K562 (cell line): ENCODE data around the gene AK4. TPM values are rescaled to one million over a fixed set of nuclear protein-coding genes. Genes with fewer than 3 reads are reported as not detected.

Source experiments
- ATAC-seq: fragments of 200-7000 bp; cut with Tn5 transposase; 3 replicates; pipeline ENCODE4 v1.9.1; 2020; ENCODE audit warnings: moderate library complexity
- BruUV-seq: library from RNA; stranded (reverse); fragments of 400-500 nt; replicated peaks from 2 replicates; lab custom pipeline; 2021; lab: Mats Ljungman, UMichigan
- CTCF ChIA-PET: fragments of 300-600 bp; formaldehyde crosslinking; extraction: SDS; loops from one replicate; lab custom pipeline; 2021; ENCODE audit warnings: low intra/inter-chr PET ratio; lab: Yijun Ruan, JAX
- POLR2A ChIA-PET: fragments of 300-600, 350-650 bp; sonication (Branson Sonifier 250); formaldehyde crosslinking; extraction: SDS; loops from one replicate; lab custom pipeline; 2021; ENCODE audit warnings: antibody characterized with exemption, inconsistent platforms; lab: Yijun Ruan, JAX
- DNase-seq, 4 experiments: peaks; one replicate each; pipeline versions ENCODE4 v3.0.0 to v3.0.0-alpha.2; 2011 to 2018; ENCODE audit warnings: low spot score in 3 of 4, mixed read lengths in 3 of 4; ENCODE audit errors: extremely low read depth in 1 of 4
- FAIRE-seq: peaks from 2 replicates; lab custom pipeline; 2011; peaks lifted over from hg19 to GRCh38; lab: Jason Lieb, UNC
- H2AFZ ChIP-seq: 2 replicates; pipeline ENCODE4 v1.6.0; 2011; ENCODE audit warnings: low read depth, low read length, control low read depth, inconsistent platforms
- H3K27ac ChIP-seq: fragments of 200-600 bp; 3 replicates; pipeline ENCODE4 v1.8.0; 2011; ENCODE audit warnings: low read depth, mild to moderate bottlenecking, control low read depth, inconsistent platforms, low read length, moderate library complexity, mixed read lengths; ENCODE audit errors: extremely low read depth
- H3K27me3 ChIP-seq, 2 experiments: fragments of 300-600 bp in 1 of 2; 2 replicates in 1 of 2; 3 replicates in 1 of 2; pipeline versions ENCODE4 v1.6.0 to v1.8.0; 2011; ENCODE audit warnings: inconsistent platforms in 2 of 2, low read length in 2 of 2, mild to moderate bottlenecking in 1 of 2, mixed read lengths in 1 of 2, moderate library complexity in 1 of 2; ENCODE audit not compliant: control insufficient read depth in 2 of 2, insufficient read depth in 2 of 2
- H3K36me3 ChIP-seq: fragments of 300-600 bp; 3 replicates; pipeline ENCODE4 v1.8.0; 2011; ENCODE audit warnings: mild to moderate bottlenecking, low read length, inconsistent platforms; ENCODE audit not compliant: control insufficient read depth, insufficient read depth
- H3K4me1 ChIP-seq, 2 experiments: fragments of 200-600 bp in 1 of 2; replicated peaks in 1 of 2; 2 replicates in 1 of 2; 3 replicates in 1 of 2; pipeline versions ENCODE4 v1.5.1 to v1.8.0; 2011; ENCODE audit warnings: inconsistent platforms in 2 of 2, low read length in 2 of 2, mild to moderate bottlenecking in 1 of 2, mixed read lengths in 1 of 2, moderate library complexity in 1 of 2; ENCODE audit not compliant: control insufficient read depth in 2 of 2, insufficient read depth in 2 of 2
- H3K4me2 ChIP-seq: 2 replicates; pipeline ENCODE4 v1.6.1; 2011; ENCODE audit warnings: low read length, control low read depth, inconsistent platforms, mixed read lengths; ENCODE audit not compliant: insufficient read depth
- H3K4me3 ChIP-seq: fragments of 200-600 bp; sonication (generic), shearing (Covaris generic); 2 replicates; pipeline ENCODE4 v1.5.1; 2016; ENCODE audit warnings: control low read depth, inconsistent platforms
- H3K79me2 ChIP-seq: fragments of 200-600 bp; 3 replicates; pipeline ENCODE4 v1.8.0; 2011; ENCODE audit warnings: low read length, inconsistent platforms; ENCODE audit not compliant: control insufficient read depth, insufficient read depth
- H3K9ac ChIP-seq, 2 experiments: 2 replicates each; pipeline versions ENCODE4 v1.6.0 to v1.6.1; 2011; ENCODE audit warnings: low read depth in 2 of 2, low read length in 2 of 2, control low read depth in 1 of 2, inconsistent platforms in 1 of 2, mild to moderate bottlenecking in 1 of 2, mixed read lengths in 1 of 2; ENCODE audit not compliant: insufficient read depth in 1 of 2
- H3K9me1 ChIP-seq: one replicate; pipeline ENCODE4 v1.6.0; 2011; ENCODE audit warnings: inconsistent platforms, mild to moderate bottlenecking, low read length, moderate library complexity; ENCODE audit not compliant: control insufficient read depth, insufficient read depth
- H3K9me3 ChIP-seq: replicated peaks from 2 replicates; pipeline ENCODE4 v1.5.1; 2011; ENCODE audit warnings: low read depth, low read length, inconsistent platforms; ENCODE audit not compliant: control insufficient read depth, insufficient read depth
- H4K20me1 ChIP-seq: replicated peaks from 2 replicates; pipeline ENCODE4 v1.6.1; 2011; ENCODE audit warnings: low read length, inconsistent platforms, mixed read lengths; ENCODE audit not compliant: control insufficient read depth, insufficient read depth
- ATF3 ChIP-seq, 2 experiments: fragments of 450-650 bp in 1 of 2; sonication (generic) in 1 of 2; formaldehyde crosslinking in 1 of 2; IDR thresholded peaks in 1 of 2; conservative IDR thresholded peaks in 1 of 2; 2 replicates each; pipeline versions ENCODE4 v1.6.1 to v1.8.1; 2016 to 2023; ENCODE audit warnings: mild to moderate bottlenecking in 2 of 2, moderate library complexity in 2 of 2, inconsistent platforms in 1 of 2, missing genetic modification reagents in 1 of 2
- C11orf30 ChIP-seq: fragments of 450-650 bp; IDR thresholded peaks from 2 replicates; pipeline ENCODE4 v1.6.1; 2016; ENCODE audit warnings: low read depth, mild to moderate bottlenecking
- DEAF1 ChIP-seq: fragments of 450-650 bp; formaldehyde crosslinking; IDR thresholded peaks from 2 replicates; pipeline ENCODE4 v1.4.0; 2020; ENCODE audit warnings: mild to moderate bottlenecking, moderate library complexity
- MAFF ChIP-seq: IDR thresholded peaks from 2 replicates; pipeline ENCODE4 v1.6.1; 2012; ENCODE audit warnings: low read length, improper control_type of control experiment
- MAFG ChIP-seq: fragments of 450-650 bp; conservative IDR thresholded peaks from 2 replicates; pipeline ENCODE4 v1.6.1; 2016; ENCODE audit warnings: missing genetic modification characterization, missing compliant biosample characterization
- MAFK ChIP-seq: IDR thresholded peaks from 2 replicates; pipeline ENCODE4 v1.6.1; 2011; ENCODE audit warnings: low read length, improper control_type of control experiment
- MITF ChIP-seq: IDR thresholded peaks from 2 replicates; pipeline ENCODE4 v1.6.1; 2014; ENCODE audit warnings: antibody characterized with exemption
- SMARCE1 ChIP-seq: fragments of 450-650 bp; IDR thresholded peaks from 2 replicates; pipeline ENCODE4 v1.7.1; 2016; ENCODE audit warnings: mild to moderate bottlenecking
- ZBTB8A ChIP-seq: fragments of 450-650 bp; IDR thresholded peaks from 2 replicates; pipeline ENCODE4 v1.6.1; 2018; ENCODE audit warnings: mild to moderate bottlenecking, moderate library complexity; ENCODE audit not compliant: partially characterized antibody
- ZNF316 ChIP-seq: fragments of 450-650 bp; IDR thresholded peaks from 2 replicates; pipeline ENCODE4 v1.6.1; 2016
- ZNF780A ChIP-seq: fragments of 250-450 bp; sonication (Bioruptor Pico); IDR thresholded peaks from 2 replicates; pipeline ENCODE4 v1.5.0; 2021; ENCODE audit warnings: mild to moderate bottlenecking
- WGBS: fragments of 100-300 bp; shearing (Covaris generic); methylation state at CpG from one replicate; pipeline ENCODE4 v1.1.6; 2016; ENCODE audit warnings: low coverage, mixed read lengths; ENCODE audit not compliant: insufficient coverage; ENCODE audit errors: missing lambda C conversion rate; 5-methylcytosine and 5-hydroxymethylcytosine counted together
- in situ Hi-C: fragments of 300-500 bp; cut with MboI; formaldehyde crosslinking; loops from 4 replicates; pipeline ENCODE4 v1.15.0; 2018; ENCODE audit warnings: inconsistent platforms, mixed read lengths
- intact Hi-C: fragments of 100-400 bp; cut with micrococcal nuclease; formaldehyde crosslinking; loops from 2 replicates; pipeline ENCODE4 v1.14.2; 2022
- polyA plus RNA-seq, 8 experiments: library from polyadenylated mRNA; depleted of rRNA in 4 of 8; stranded (reverse) in 5 of 8; unstranded in 3 of 8; fragments of >200 nt; fragmentation: Nextera tagmentation in 2 of 8; fragmentation: Illumina TruSeq in 1 of 8; extraction: Ambion mirVana in 2 of 8; extraction: Trizol in 1 of 8; gene quantifications; 2 replicates each; pipeline versions ENCODE4 v1.2.1 to v1.2.3, GENCODE V29; 2011 to 2014; ENCODE audit warnings: inconsistent platforms in 1 of 8, missing spikeins in 1 of 8
- total RNA-seq, 7 experiments: library from RNA; depleted of rRNA in 6 of 7; stranded (reverse); fragments of >200 nt in 6 of 7; fragmentation: Illumina TruSeq in 2 of 7; extraction: Trizol in 2 of 7; gene quantifications; 2 replicates each; pipeline versions ENCODE4 v1.2.1 to v1.2.3, GENCODE V29; 2011 to 2021; ENCODE audit warnings: low replicate concordance in 1 of 7

AK4 gene
- total and polyA plus RNA-seq, 9 of the 15 experiments (the other 6 are each of a cell fraction or from before 2014, with no cell fraction given), result 10.4 to 96.6 (median 21.5) TPM

GRCh38 chr1:65276197-65276939, 128.4 kb downstream of the AK4 start:
- intact Hi-C loops (loop anchor here (2.0 kb wide), 1 partner anchor 20 kb away; no protein-coding TSS in a partner anchor), in situ Hi-C loops (no loop called here)
- ATAC-seq, result peak; percentile 7
- ChIA-PET CTCF (no interaction called here), POLR2A (interaction anchor here (0.6 to 2.0 kb wide), 6 partner anchors 13 to 128 kb away, joined by 3 to 5 read pairs (median 4); partner anchors contain the start of gene AK4)
- WGBS, result 13% methylated on average over 1 of the region's 1 CpG
- no TSS peak for BruUV-seq
- no peak for DNase-seq
- no peaks in the 10 kb centered on the region for H4K20me1 ChIP-seq
- H3K27me3 ChIP-seq, result no peaks in the 10 kb centered on the region
- H3K27ac ChIP-seq, result peak overlapping the region; percentile 62
- no peak overlapping the region for H2AFZ ChIP-seq
- peaks cover 99% of the 10 kb centered on the region for H3K79me2 ChIP-seq
- H3K9me3 ChIP-seq, result no peaks in the 10 kb centered on the region
- H3K4me1 ChIP-seq, result peaks cover 12 to 48% of the 10 kb centered on the region in 2 experiments
- peak overlapping the region; percentile 50; the same call in 1 of the 2 replicates for H3K4me2 ChIP-seq
- H3K4me3 ChIP-seq, result no peak overlapping the region
- H3K9me1 ChIP-seq, result no peaks in the 10 kb centered on the region
- peaks cover 18% of the 10 kb centered on the region for H3K36me3 ChIP-seq
- peak overlapping the region; percentile 42 to 61; a peak in 3 of 4 replicates for H3K9ac ChIP-seq
- TF ChIP-seq ATF3 (IDR thresholded peaks at IDR 0.05), result peak; percentile 73
- no peak for TF ChIP-seq ATF3 (CRISPR knock-in tag; conservative IDR thresholded peaks at IDR 0.05)
- TF ChIP-seq DEAF1 (CRISPR knock-in tag), result no peak
- peak; percentile 82 for TF ChIP-seq C11orf30
- no peak for TF ChIP-seq ZNF780A (CRISPR knock-in tag)
- peak; percentile 51 for TF ChIP-seq MAFG (tag)
- TF ChIP-seq ZBTB8A, result no peak
- TF ChIP-seq MAFK, result peak; percentile 41; the same call in 1 of the 2 replicates
- no peak for TF ChIP-seq MITF
- TF ChIP-seq ZNF316, result peak; percentile 91
- TF ChIP-seq SMARCE1, result peak; percentile 28; the same call in 1 of the 2 replicates
- peak; percentile 26; the same call in 1 of the 2 replicates for TF ChIP-seq MAFF
- peak; percentile 26 for FAIRE-seq
